Esophagus (tissue), 2 donors: ENCODE measurements around the gene SULT1C2. TPM values are rescaled to one million over a fixed set of nuclear protein-coding genes. Genes with fewer than 3 reads are reported as not detected.
"Not testable (repeated sequence)": the region's sequence is repeated elsewhere in the genome, so short reads cannot be mapped to it uniquely, and the experiment has no call there.

Experiments used
- H3K27ac ChIP-seq, 2 donors: one replicate each; pipeline ENCODE4 v1.5.1; 2013; ENCODE audit warnings: low read depth in 2 of 2, mild to moderate bottlenecking in 2 of 2, inconsistent platforms in 1 of 2, low read length in 1 of 2, moderate library complexity in 1 of 2
- H3K27me3 ChIP-seq, 2 donors: one replicate each; pipeline ENCODE4 v1.6.1; 2013; ENCODE audit warnings: low read length in 2 of 2, control low read depth in 1 of 2, mild to moderate bottlenecking in 1 of 2; ENCODE audit not compliant: insufficient read depth in 2 of 2, control insufficient read depth in 1 of 2
- H3K36me3 ChIP-seq, 2 donors: one replicate each; pipeline ENCODE4 v1.6.1; 2013; ENCODE audit warnings: low read length in 1 of 2; ENCODE audit not compliant: control insufficient read depth in 2 of 2, insufficient read depth in 2 of 2
- H3K4me1 ChIP-seq, 2 donors: one replicate each; pipeline ENCODE4 v1.6.1; 2013; ENCODE audit warnings: low read length in 1 of 2; ENCODE audit not compliant: control insufficient read depth in 2 of 2, insufficient read depth in 2 of 2
- H3K4me3 ChIP-seq, 2 donors: one replicate each; pipeline ENCODE4 v1.5.1; 2013; ENCODE audit warnings: low read length in 2 of 2, mild to moderate bottlenecking in 2 of 2, low read depth in 1 of 2, moderate library complexity in 1 of 2
- H3K9me3 ChIP-seq, 2 donors: one replicate each; pipeline ENCODE4 v1.6.1; 2013; ENCODE audit warnings: mild to moderate bottlenecking in 2 of 2, low read depth in 1 of 2, low read length in 1 of 2, moderate library complexity in 1 of 2; ENCODE audit not compliant: control insufficient read depth in 2 of 2, insufficient read depth in 1 of 2
- WGBS, 2 donors: extraction: QIAGEN DNeasy Blood & Tissue Kit; methylation state at CpG; one replicate each; pipeline ENCODE4 v1.1.7; 2013; 5-methylcytosine and 5-hydroxymethylcytosine counted together
- polyA plus RNA-seq, 2 donors: library from polyadenylated mRNA; stranded (reverse); fragments of 200-250 nt; gene quantifications; one replicate each; pipeline ENCODE4 v1.2.3, GENCODE V29; 2013
- donor health status: healthy with polysubstance abuse.
- donor health status: Bipolar disorder and iron deficiency.

The SULT1C2 gene
- polyA plus RNA-seq, 2 donors = 0.04 TPM; not detected in 1

DNA sequence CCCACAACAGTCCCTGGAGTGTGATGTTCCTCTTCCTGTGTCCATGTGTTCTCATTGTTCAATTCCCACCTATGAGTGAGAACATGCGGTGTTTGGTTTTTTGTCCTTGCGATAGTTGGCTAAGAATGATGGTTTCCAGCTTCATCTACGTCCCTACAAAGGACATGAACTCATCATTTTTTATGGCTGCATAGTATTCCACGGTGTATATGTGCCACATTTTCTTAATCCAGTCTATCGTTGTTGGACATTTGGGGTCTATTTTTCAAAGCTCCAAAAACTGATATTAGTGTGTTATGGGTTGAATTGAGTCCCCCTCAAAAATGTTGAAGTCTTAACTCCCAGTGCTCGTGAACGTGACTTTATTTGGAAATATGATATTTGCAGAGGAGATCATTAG, 4.1 kb upstream of the SULT1C2 start:
- H3K9me3 ChIP-seq, H3K36me3 ChIP-seq, H3K4me1 ChIP-seq, H3K27ac ChIP-seq, H3K27me3 ChIP-seq, H3K4me3 ChIP-seq: not testable (repeated sequence)
- 93% methylated on average over 7 of the region's 7 CpGs for WGBS, 2 donors

DNA sequence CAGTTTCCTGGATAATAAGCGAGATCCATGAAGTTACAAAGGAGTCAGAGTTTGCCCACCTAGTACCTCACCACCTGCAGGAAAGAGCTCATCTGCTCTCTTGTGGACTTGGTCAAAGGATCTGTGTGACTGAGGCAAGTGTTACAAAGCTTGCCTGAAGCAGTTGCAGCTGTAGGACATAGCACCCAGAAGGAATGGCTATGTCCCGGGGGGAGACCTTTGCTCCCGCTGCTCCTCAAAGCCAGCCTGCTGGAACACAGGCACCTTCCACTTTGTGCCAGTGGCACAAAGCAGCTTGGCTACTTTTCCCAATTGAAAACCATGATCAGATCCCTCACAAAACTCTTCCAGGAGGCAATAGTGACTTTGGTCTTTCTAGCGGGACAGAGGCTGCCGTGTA, 3.1 kb upstream of the SULT1C2 start:
- H3K9me3 ChIP-seq = no peaks in the 10 kb centered on the region
- H3K4me3 ChIP-seq = no peak overlapping the region
- peaks cover 0 to 2% of the 10 kb centered on the region in 2 donors for H3K27me3 ChIP-seq
- no peak overlapping the region for H3K27ac ChIP-seq
- 85 to 96% methylated on average over 5 of the region's 5 CpGs for WGBS, 2 donors
- H3K4me1 ChIP-seq = no peaks in the 10 kb centered on the region
- no peaks in the 10 kb centered on the region for H3K36me3 ChIP-seq

DNA sequence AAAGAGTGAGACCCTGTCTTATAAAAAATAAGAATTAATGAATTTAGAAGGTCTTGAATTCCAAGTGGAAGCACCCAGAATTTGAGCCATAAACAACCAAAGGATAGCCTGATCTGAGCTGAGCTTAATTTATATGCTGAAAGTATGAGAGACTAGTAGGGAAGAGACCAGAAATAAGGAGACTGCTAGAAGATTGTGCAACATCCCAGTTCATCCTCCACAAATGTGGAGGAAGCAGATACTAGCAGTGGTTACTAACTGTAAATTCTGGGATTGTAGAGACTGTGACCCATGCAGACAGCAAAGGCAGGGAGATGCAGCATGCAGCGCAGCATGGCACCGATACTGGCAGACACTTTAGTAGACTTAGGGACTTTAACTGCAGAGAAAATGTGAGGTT, 1.5 kb upstream of the SULT1C2 start:
- Histone ChIP-seq H3K27me3 (peaks cover 0 to 2% of the 10 kb centered on the region in 2 donors), H3K4me3 (no peak overlapping the region), H3K9me3 (no peaks in the 10 kb centered on the region), H3K27ac (no peak overlapping the region), H3K36me3 (no peaks in the 10 kb centered on the region), H3K4me1 (no peaks in the 10 kb centered on the region)
- WGBS, 2 donors = 92 to 95% methylated on average over 2 of the region's 2 CpGs

DNA sequence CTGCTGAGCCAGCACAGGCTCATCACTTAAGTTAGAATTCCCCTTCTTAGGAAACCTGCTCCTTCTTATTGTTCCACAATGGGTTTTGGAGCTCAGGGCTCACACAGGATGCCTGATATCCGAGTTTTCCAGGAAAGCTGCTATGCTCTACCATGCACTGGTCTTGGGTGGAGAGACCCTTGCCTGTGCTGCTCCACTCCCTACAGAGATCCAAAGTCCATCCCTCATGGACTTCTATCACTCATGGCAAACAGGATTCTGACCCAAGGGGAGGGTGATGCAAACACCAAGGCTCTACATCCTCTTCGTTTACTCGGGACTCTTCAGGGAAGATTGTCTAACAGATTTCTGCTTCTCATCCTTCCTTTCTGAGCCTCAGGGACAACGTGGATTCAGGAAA, 5.2 kb downstream of the SULT1C2 start:
- H3K36me3 ChIP-seq = no peaks in the 10 kb centered on the region
- no peak overlapping the region for H3K27ac ChIP-seq
- no peak overlapping the region for H3K4me3 ChIP-seq
- H3K27me3 ChIP-seq = no peaks in the 10 kb centered on the region
- H3K9me3 ChIP-seq = no peaks in the 10 kb centered on the region
- no peaks in the 10 kb centered on the region for H3K4me1 ChIP-seq
- 70 to 73% methylated on average over 4 of the region's 4 CpGs for WGBS, 2 donors

DNA sequence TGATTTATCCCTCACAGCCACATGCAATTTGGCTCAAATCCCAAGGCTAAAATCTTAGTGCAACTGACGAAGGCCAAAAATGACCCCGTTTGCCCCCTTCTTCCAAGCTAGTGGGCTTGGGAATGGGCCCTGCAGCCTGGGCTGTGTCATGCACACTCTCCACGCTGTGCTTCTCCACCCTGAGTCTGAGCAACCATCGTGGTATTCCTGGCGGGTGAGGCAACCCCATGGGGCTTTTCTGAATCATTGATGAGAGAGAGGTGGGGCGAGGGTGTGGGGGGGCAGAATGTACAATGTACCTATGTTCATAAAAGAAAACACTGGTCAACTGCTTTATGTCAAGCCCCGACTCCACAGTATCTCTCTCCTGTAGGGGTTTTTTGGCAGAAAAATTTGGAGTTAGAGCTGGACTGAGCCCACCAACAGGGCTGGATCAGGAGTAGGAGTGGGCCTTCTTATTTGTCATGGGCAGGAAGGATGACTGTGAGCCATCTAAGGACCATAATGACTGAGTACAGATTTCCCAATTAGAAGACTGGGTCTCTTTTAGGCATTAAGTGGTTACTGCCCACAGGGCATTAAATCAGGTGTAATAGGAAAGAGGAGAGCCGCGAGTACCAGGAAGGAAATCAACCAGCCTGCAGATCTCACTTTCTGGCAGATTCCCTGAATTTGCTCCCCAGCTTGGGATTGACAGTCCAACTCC, 8.9 kb downstream of the SULT1C2 start:
- H3K36me3 ChIP-seq = no peaks in the 10 kb centered on the region
- H3K27me3 ChIP-seq = no peaks in the 10 kb centered on the region
- 75 to 78% methylated on average over 9 of the region's 9 CpGs for WGBS, 2 donors
- H3K27ac ChIP-seq = no peak overlapping the region
- H3K4me3 ChIP-seq = no peak overlapping the region
- no peaks in the 10 kb centered on the region for H3K9me3 ChIP-seq
- H3K4me1 ChIP-seq = no peaks in the 10 kb centered on the region

DNA sequence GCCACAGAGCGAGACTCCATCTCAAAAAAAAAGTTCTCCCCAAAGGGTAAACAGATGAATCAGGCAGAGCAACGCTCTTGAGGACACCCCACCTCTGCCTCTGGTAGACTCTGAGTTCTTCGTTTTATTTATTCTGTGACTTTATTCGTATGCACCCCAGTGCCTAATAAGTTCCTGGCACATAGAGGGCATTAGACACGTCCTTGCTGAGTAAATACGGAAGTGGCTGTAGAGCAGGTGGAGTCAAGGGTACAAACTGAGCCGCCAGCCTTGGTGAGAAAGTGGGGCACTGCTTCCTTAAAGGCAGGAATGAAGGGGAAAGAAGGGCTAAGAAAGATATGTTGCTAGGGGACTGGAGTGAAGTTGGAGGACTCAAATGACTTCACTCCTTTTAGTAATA, 12.9 kb downstream of the SULT1C2 start:
- no peaks in the 10 kb centered on the region for H3K4me1 ChIP-seq
- H3K27ac ChIP-seq = no peak overlapping the region
- peaks cover 0 to 4% of the 10 kb centered on the region in 2 donors for H3K27me3 ChIP-seq
- no peaks in the 10 kb centered on the region for H3K36me3 ChIP-seq
- WGBS, 2 donors = 81 to 86% methylated on average over 7 of the region's 7 CpGs
- no peak overlapping the region for H3K4me3 ChIP-seq
- no peaks in the 10 kb centered on the region for H3K9me3 ChIP-seq

DNA sequence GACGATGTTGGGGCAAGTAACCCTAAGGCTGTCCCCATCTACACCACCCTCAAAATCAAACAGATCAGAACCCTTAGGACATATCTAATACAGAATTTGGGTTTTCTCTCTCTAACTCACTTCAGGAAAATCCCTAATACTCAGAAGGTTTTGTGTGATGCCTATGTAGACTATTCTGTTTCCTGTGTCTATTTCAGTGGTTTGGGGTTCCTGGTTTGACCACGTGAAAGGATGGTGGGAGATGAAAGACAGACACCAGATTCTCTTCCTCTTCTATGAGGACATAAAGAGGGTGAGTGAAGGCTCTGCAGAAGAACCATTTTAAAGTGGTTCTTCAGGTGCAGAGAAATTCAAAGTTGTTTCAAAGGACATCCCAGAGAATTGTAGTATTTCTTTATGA, 16.3 kb downstream of the SULT1C2 start:
- Histone ChIP-seq H3K9me3 (no peaks in the 10 kb centered on the region), H3K4me1 (no peaks in the 10 kb centered on the region), H3K27ac (no peak overlapping the region), H3K27me3 (peaks cover 0 to 4% of the 10 kb centered on the region in 2 donors), H3K4me3 (no peak overlapping the region), H3K36me3 (no peaks in the 10 kb centered on the region)
- WGBS, 2 donors = 71 to 78% methylated on average over 2 of the region's 2 CpGs

DNA sequence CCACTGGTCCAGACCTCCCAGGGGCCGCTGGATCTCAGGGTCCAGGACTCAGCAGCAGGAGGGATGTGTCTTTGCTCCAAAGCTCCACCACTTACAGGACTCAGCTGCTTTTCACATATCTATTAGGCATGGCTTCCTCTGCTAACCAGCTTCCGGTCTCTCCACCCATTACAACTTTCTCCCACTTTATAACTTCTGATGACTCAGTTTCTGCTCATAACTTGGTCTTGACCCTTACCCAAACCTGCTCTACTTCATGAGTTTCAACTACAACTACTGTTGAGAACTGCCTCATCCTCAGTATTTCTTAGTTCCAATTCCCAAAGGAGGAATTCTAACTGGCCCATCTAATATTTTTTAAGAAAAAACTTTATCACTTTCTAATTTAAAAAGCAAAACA, 17.2 kb downstream of the SULT1C2 start:
- Histone ChIP-seq H3K4me3 (no peak overlapping the region), H3K36me3 (no peaks in the 10 kb centered on the region), H3K9me3 (no peaks in the 10 kb centered on the region), H3K27ac (no peak overlapping the region), H3K27me3 (peaks cover 0 to 4% of the 10 kb centered on the region in 2 donors), H3K4me1 (no peaks in the 10 kb centered on the region)
- WGBS, 2 donors = 84 to 89% methylated on average over 2 of the region's 2 CpGs

DNA sequence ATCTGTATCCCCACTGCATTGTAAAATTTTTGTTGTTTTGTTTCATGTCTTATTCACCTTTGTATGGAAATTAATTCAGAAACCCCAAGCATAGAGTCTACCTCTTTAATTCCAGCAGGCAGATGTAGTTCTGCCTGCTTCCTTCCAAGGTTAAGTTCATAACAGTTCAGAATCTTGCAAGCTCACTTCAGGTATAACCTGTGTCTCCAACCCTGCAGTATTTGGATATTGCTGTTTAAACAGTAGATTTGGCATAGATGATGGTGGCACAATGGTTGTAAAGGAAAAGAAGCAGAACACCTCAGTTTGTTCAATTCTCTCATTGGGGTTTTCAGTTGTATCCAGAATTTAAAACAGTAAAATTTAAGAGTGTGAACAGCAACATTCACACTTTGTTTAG, 21.2 kb downstream of the SULT1C2 start:
- Histone ChIP-seq H3K36me3 (no peaks in the 10 kb centered on the region), H3K27ac (no peak overlapping the region), H3K9me3 (no peaks in the 10 kb centered on the region), H3K4me3 (no peak overlapping the region), H3K4me1 (no peaks in the 10 kb centered on the region), H3K27me3 (peaks cover 0 to 4% of the 10 kb centered on the region in 2 donors)

DNA sequence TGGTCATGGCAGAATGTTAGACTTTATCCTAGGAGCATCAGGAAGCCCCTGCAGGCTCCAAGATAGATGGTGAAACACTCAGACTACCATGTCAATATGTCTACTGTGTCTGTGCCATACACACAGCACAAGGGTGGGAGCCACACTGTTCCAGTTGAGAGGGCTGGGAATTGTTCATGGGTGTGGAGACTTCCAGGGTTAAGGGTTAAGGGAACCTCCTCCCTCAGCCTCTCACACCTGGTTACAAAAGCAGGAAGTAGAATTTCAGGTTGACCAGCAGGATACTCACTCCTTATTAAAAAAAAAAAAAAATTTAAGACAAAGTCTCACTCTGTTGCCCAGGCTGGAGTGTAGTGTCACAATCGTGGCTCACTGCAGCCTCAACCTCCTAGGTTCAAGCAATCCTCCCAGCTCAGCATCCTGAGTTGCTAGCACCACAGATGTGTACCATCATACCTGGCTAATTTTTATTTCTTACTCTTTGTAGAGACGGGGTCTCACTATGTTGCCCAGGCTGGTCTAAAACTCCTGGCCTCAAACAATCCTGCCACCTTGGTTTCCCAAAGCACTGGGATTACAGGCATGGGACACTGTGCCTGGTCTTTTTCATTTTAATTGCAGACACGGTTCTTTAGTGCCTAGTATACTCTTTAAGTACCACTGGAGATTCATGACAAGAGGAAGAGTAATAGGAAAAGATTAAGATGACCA, 26.0 kb downstream of the SULT1C2 start:
- H3K27ac ChIP-seq = no peak overlapping the region
- no peaks in the 10 kb centered on the region for H3K4me1 ChIP-seq
- no peak overlapping the region for H3K4me3 ChIP-seq
- 76% methylated on average over 3 of the region's 3 CpGs for WGBS, 2 donors
- no peaks in the 10 kb centered on the region for H3K36me3 ChIP-seq
- no peaks in the 10 kb centered on the region for H3K27me3 ChIP-seq
- no peaks in the 10 kb centered on the region for H3K9me3 ChIP-seq
